ENCODE results near the gene GALNT10.

GALNT10 gene

DNA sequence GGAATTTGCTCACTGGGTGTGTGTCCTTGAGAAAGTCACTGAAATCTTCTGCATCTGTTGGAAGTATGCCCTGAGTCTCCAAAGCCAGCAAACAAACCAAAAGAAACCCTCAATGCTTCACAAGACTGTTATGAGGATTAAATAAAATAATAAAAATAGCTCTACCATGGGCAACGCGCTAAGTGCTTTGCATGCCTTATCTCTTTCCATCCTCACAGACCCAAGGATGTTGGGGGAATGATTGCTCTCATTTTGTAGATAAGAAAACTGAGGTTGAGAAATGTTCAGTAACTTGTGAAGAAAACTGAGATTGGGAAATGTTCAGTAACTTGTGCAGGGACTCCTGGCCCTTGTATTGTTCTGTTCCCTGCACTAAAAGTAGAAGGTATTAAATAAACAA, 279.6 kb downstream of the GALNT10 start:
- TF ChIP-seq, protein P1, sequence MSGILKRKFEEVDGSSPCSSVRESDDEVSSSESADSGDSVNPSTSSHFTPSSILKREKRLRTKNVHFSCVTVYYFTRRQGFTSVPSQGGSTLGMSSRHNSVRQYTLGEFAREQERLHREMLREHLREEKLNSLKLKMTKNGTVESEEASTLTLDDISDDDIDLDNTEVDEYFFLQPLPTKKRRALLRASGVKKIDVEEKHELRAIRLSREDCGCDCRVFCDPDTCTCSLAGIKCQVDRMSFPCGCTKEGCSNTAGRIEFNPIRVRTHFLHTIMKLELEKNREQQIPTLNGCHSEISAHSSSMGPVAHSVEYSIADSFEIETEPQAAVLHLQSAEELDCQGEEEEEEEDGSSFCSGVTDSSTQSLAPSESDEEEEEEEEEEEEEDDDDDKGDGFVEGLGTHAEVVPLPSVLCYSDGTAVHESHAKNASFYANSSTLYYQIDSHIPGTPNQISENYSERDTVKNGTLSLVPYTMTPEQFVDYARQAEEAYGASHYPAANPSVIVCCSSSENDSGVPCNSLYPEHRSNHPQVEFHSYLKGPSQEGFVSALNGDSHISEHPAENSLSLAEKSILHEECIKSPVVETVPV (CRISPR knock-in tag; IDR thresholded peaks at IDR 0.05) = no peak
- TF ChIP-seq, protein P2, sequence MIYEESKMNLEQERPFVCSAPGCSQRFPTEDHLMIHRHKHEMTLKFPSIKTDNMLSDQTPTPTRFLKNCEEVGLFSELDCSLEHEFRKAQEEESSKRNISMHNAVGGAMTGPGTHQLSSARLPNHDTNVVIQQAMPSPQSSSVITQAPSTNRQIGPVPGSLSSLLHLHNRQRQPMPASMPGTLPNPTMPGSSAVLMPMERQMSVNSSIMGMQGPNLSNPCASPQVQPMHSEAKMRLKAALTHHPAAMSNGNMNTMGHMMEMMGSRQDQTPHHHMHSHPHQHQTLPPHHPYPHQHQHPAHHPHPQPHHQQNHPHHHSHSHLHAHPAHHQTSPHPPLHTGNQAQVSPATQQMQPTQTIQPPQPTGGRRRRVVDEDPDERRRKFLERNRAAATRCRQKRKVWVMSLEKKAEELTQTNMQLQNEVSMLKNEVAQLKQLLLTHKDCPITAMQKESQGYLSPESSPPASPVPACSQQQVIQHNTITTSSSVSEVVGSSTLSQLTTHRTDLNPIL (CRISPR knock-in tag; IDR thresholded peaks at IDR 0.05; ENCODE audit: low read depth) = no peak
- TF ChIP-seq ZC3H10 (CRISPR knock-in tag; IDR thresholded peaks at IDR 0.05) (no peak), ZFP30 (CRISPR knock-in tag; IDR thresholded peaks at IDR 0.05) (no peak), OSR1 (CRISPR knock-in tag; IDR thresholded peaks at IDR 0.05) (no peak), GLIS3 (CRISPR knock-in tag; IDR thresholded peaks at IDR 0.05) (no peak), ARNTL (CRISPR knock-in tag; IDR thresholded peaks at IDR 0.05; ENCODE audit: borderline replicate concordance, low read depth) (no peak), BACH2 (CRISPR knock-in tag; IDR thresholded peaks at IDR 0.05; ENCODE audit: borderline replicate concordance) (no peak), CSDC2 (CRISPR knock-in tag; IDR thresholded peaks at IDR 0.05) (no peak), ZNF8 (CRISPR knock-in tag; IDR thresholded peaks at IDR 0.05) (no peak), ESRRG (CRISPR knock-in tag; IDR thresholded peaks at IDR 0.05) (no peak), RARB (CRISPR knock-in tag; IDR thresholded peaks at IDR 0.05) (no peak), ZNF70 (CRISPR knock-in tag; IDR thresholded peaks at IDR 0.05) (no peak)
- TF ChIP-seq, protein P3, sequence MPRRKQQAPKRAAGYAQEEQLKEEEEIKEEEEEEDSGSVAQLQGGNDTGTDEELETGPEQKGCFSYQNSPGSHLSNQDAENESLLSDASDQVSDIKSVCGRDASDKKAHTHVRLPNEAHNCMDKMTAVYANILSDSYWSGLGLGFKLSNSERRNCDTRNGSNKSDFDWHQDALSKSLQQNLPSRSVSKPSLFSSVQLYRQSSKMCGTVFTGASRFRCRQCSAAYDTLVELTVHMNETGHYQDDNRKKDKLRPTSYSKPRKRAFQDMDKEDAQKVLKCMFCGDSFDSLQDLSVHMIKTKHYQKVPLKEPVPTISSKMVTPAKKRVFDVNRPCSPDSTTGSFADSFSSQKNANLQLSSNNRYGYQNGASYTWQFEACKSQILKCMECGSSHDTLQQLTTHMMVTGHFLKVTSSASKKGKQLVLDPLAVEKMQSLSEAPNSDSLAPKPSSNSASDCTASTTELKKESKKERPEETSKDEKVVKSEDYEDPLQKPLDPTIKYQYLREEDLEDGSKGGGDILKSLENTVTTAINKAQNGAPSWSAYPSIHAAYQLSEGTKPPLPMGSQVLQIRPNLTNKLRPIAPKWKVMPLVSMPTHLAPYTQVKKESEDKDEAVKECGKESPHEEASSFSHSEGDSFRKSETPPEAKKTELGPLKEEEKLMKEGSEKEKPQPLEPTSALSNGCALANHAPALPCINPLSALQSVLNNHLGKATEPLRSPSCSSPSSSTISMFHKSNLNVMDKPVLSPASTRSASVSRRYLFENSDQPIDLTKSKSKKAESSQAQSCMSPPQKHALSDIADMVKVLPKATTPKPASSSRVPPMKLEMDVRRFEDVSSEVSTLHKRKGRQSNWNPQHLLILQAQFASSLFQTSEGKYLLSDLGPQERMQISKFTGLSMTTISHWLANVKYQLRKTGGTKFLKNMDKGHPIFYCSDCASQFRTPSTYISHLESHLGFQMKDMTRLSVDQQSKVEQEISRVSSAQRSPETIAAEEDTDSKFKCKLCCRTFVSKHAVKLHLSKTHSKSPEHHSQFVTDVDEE (CRISPR knock-in tag; IDR thresholded peaks at IDR 0.05) = no peak
- no peak for ATAC-seq
